WTC11 (cell line): Measurements from ENCODE around the gene SLC51B.

ENCODE experiments used
- ARID4B ChIP-seq: sonication (generic); formaldehyde crosslinking; IDR thresholded peaks from 2 replicates; pipeline ENCODE4 v1.8.0; 2023; ENCODE audit warnings: missing genetic modification reagents, mild to moderate bottlenecking, borderline replicate concordance
- ATF2 ChIP-seq: sonication (generic); formaldehyde crosslinking; IDR thresholded peaks from 2 replicates; pipeline ENCODE4 v1.8.1; 2022; ENCODE audit warnings: low read depth, missing genetic modification reagents, borderline replicate concordance
- CREM ChIP-seq: sonication (generic); formaldehyde crosslinking; IDR thresholded peaks from 2 replicates; pipeline ENCODE4 v1.8.1; 2022; ENCODE audit warnings: mild to moderate bottlenecking, missing genetic modification reagents, moderate library complexity
- CTCF ChIP-seq: fragments of 200-600 bp; IDR thresholded peaks from 2 replicates; pipeline ENCODE4 v1.8.0; 2022; ENCODE audit warnings: antibody characterized with exemption
- E2F4 ChIP-seq: sonication (generic); formaldehyde crosslinking; IDR thresholded peaks from 2 replicates; pipeline ENCODE4 v1.8.1; 2022; ENCODE audit warnings: low read depth, mild to moderate bottlenecking, moderate library complexity, missing genetic modification reagents, borderline replicate concordance
- ELF4 ChIP-seq: sonication (generic); formaldehyde crosslinking; IDR thresholded peaks from 2 replicates; pipeline ENCODE4 v1.8.1; 2022; ENCODE audit warnings: low read depth, mild to moderate bottlenecking, moderate library complexity, missing genetic modification reagents
- ESRRA ChIP-seq: sonication (generic); formaldehyde crosslinking; IDR thresholded peaks from 2 replicates; pipeline ENCODE4 v1.8.1; 2022; ENCODE audit warnings: mild to moderate bottlenecking, missing genetic modification reagents, borderline replicate concordance
- HMGA2 ChIP-seq: fragments of 250-450 bp; sonication (Bioruptor Pico); IDR thresholded peaks from 2 replicates; pipeline ENCODE4 v1.4.0; 2021; ENCODE audit warnings: mild to moderate bottlenecking, moderate library complexity
- HMGXB4 ChIP-seq: sonication (generic); formaldehyde crosslinking; IDR thresholded peaks from 2 replicates; pipeline ENCODE4 v1.8.1; 2023; ENCODE audit warnings: mild to moderate bottlenecking, moderate library complexity, missing genetic modification reagents
- MAX ChIP-seq: sonication (generic); formaldehyde crosslinking; IDR thresholded peaks from 2 replicates; pipeline ENCODE4 v1.8.0; 2022; ENCODE audit warnings: mild to moderate bottlenecking, missing genetic modification reagents
- NR2C2 ChIP-seq: sonication (generic); formaldehyde crosslinking; IDR thresholded peaks from 2 replicates; pipeline ENCODE4 v1.8.0; 2022; ENCODE audit warnings: mild to moderate bottlenecking, missing genetic modification reagents
- ZBTB21 ChIP-seq: sonication (generic); formaldehyde crosslinking; IDR thresholded peaks from 2 replicates; pipeline ENCODE4 v1.8.1; 2023; ENCODE audit warnings: mild to moderate bottlenecking, missing genetic modification reagents, borderline replicate concordance
- ZNF121 ChIP-seq: sonication (generic); formaldehyde crosslinking; IDR thresholded peaks from 2 replicates; pipeline ENCODE4 v1.8.0; 2023; ENCODE audit warnings: missing genetic modification reagents

GRCh38 chr15:65044724-65045481 lies at the start of gene SLC51B:
- TF ChIP-seq CTCF, result no peak
- no peak for TF ChIP-seq CREM (CRISPR knock-in tag)
- TF ChIP-seq HMGXB4 (CRISPR knock-in tag), result no peak
- TF ChIP-seq ESRRA (CRISPR knock-in tag), result no peak
- TF ChIP-seq NR2C2, result no peak
- TF ChIP-seq ATF2 (CRISPR knock-in tag), result no peak
- no peak for TF ChIP-seq HMGA2 (CRISPR knock-in tag)
- TF ChIP-seq ELF4 (CRISPR knock-in tag), result no peak
- no peak for TF ChIP-seq ARID4B
- no peak for TF ChIP-seq ZBTB21 (CRISPR knock-in tag)
- no peak for TF ChIP-seq E2F4
- no peak for TF ChIP-seq MAX (CRISPR knock-in tag)
- no peak for TF ChIP-seq ZNF121 (CRISPR knock-in tag)
